A549 (cell line): ENCODE data around the gene ADAMTS16. TPM values are rescaled to one million over a fixed set of nuclear protein-coding genes. Genes with fewer than 3 reads are reported as not detected.

Experiments used
- ATAC-seq, 2 experiments: fragments of 200-7000 bp in 1 of 2; fragments of >200 bp in 1 of 2; cut with Nextera tagmentation in 1 of 2; cut with Tn5 transposase in 1 of 2; 3 replicates each; pipeline versions ENCODE4 v1.8.0 to v1.9.1; 2018 to 2020; ENCODE audit warnings: mild to moderate bottlenecking in 1 of 2, moderate library complexity in 1 of 2
- CTCF ChIA-PET: fragments of 300-600 bp; sonication (Branson Sonifier 250); formaldehyde crosslinking; extraction: SDS; loops from one replicate; lab custom pipeline; 2021; ENCODE audit warnings: antibody characterized with exemption, inconsistent platforms; lab: Yijun Ruan, JAX
- POLR2A ChIA-PET: fragments of 350-600 bp; formaldehyde crosslinking; extraction: SDS; loops from one replicate; lab custom pipeline; 2021; ENCODE audit warnings: antibody characterized with exemption, inconsistent platforms; lab: Yijun Ruan, JAX
- DNase-seq, 2 experiments: peaks; one replicate each; pipeline versions ENCODE4 v3.0.0 to v3.0.0-alpha.2; 2011 to 2016; ENCODE audit warnings: low read depth in 1 of 2, low spot score in 1 of 2
- FAIRE-seq: peaks from 2 replicates; lab custom pipeline; 2011; peaks lifted over from hg19 to GRCh38; lab: Jason Lieb, UNC
- H3K27ac ChIP-seq, 2 experiments: fragments of >200 bp; sonication (Bioruptor Twin); formaldehyde crosslinking; 3 replicates each; pipeline ENCODE4 v1.5.1; 2016 to 2017
- H3K4me1 ChIP-seq: fragments of >200 bp; sonication (Bioruptor Twin); formaldehyde crosslinking; 3 replicates; pipeline ENCODE4 v1.6.1; 2016
- H3K4me2 ChIP-seq: fragments of >200 bp; sonication (Bioruptor Twin); formaldehyde crosslinking; 3 replicates; pipeline ENCODE4 v1.6.1; 2016
- H3K4me3 ChIP-seq: fragments of >200 bp; sonication (Bioruptor Twin); formaldehyde crosslinking; 3 replicates; pipeline ENCODE4 v1.5.1; 2016
- H3K9me3 ChIP-seq: fragments of >200 bp; sonication (Bioruptor Twin); formaldehyde crosslinking; 3 replicates; pipeline ENCODE4 v1.6.1; 2016
- CBX8 ChIP-seq: fragments of 200-600 bp; sonication (generic); IDR thresholded peaks from 2 replicates; pipeline ENCODE4 v1.6.1; 2016
- CEBPB ChIP-seq, 2 experiments: fragments of >200 bp in 1 of 2; sonication (Bioruptor Twin) in 1 of 2; formaldehyde crosslinking in 1 of 2; IDR thresholded peaks; 2 replicates each; pipeline ENCODE4 v1.6.1; 2012 to 2016
- EHMT2 ChIP-seq: fragments of 200-600 bp; sonication (generic); IDR thresholded peaks from 2 replicates; pipeline ENCODE4 v1.6.1; 2016; ENCODE audit warnings: antibody characterized with exemption, low read depth, mild to moderate bottlenecking, moderate library complexity
- ESRRA ChIP-seq: fragments of 150-350 bp; IDR thresholded peaks from 2 replicates; pipeline ENCODE4 v1.6.1; 2014; ENCODE audit warnings: mild to moderate bottlenecking, low read length, borderline replicate concordance
- FOSB ChIP-seq: fragments of 250-450 bp; sonication (Bioruptor Pico); IDR thresholded peaks from 2 replicates; pipeline ENCODE4 v1.5.0; 2020; ENCODE audit warnings: mild to moderate bottlenecking, moderate library complexity
- FOXS1 ChIP-seq: fragments of 250-450 bp; sonication (Bioruptor Pico); IDR thresholded peaks from 2 replicates; pipeline ENCODE4 v1.5.0; 2020; ENCODE audit warnings: mild to moderate bottlenecking, moderate library complexity
- GATA3 ChIP-seq: IDR thresholded peaks from 2 replicates; pipeline ENCODE4 v1.6.1; 2012; ENCODE audit warnings: borderline replicate concordance
- HDAC2 ChIP-seq: fragments of 200-600 bp; sonication (generic); IDR thresholded peaks from 2 replicates; pipeline ENCODE4 v1.6.1; 2016
- HES2 ChIP-seq: fragments of >200 bp; sonication (Bioruptor Twin); formaldehyde crosslinking; IDR thresholded peaks from 2 replicates; pipeline ENCODE4 v1.6.1; 2016
- HMGXB4 ChIP-seq: fragments of 250-450 bp; sonication (Bioruptor Pico); IDR thresholded peaks from 2 replicates; pipeline ENCODE4 v1.5.0; 2021; ENCODE audit warnings: mild to moderate bottlenecking, moderate library complexity, borderline replicate concordance
- JUN ChIP-seq, 2 experiments: fragments of >200 bp; sonication (Bioruptor Twin); formaldehyde crosslinking; IDR thresholded peaks; 2 replicates in 1 of 2; 3 replicates in 1 of 2; pipeline ENCODE4 v1.6.1; 2016 to 2017
- JUNB ChIP-seq: fragments of >200 bp; sonication (Bioruptor Twin); formaldehyde crosslinking; IDR thresholded peaks from 2 replicates; pipeline ENCODE4 v1.6.1; 2016
- MAFK ChIP-seq: fragments of 450-650 bp; IDR thresholded peaks from 2 replicates; pipeline ENCODE4 v1.6.1; 2014; ENCODE audit not compliant: partially characterized antibody
- MAX ChIP-seq: IDR thresholded peaks from 2 replicates; pipeline ENCODE4 v1.6.1; 2012
- NR3C1 ChIP-seq: fragments of >200 bp; sonication (Bioruptor Twin); formaldehyde crosslinking; IDR thresholded peaks from 3 replicates; pipeline ENCODE4 v1.6.1; 2017
- PHF8 ChIP-seq: fragments of 200-600 bp; sonication (generic); IDR thresholded peaks from 2 replicates; pipeline ENCODE4 v1.6.1; 2016; ENCODE audit warnings: low read depth, mild to moderate bottlenecking, antibody characterized with exemption, moderate library complexity, borderline replicate concordance
- POLR2AphosphoS2 ChIP-seq: conservative IDR thresholded peaks from 2 replicates; pipeline ENCODE4 v1.6.1; 2012; ENCODE audit warnings: low read length, improper control_type of control experiment, inconsistent platforms
- RARB ChIP-seq: fragments of 250-450 bp; sonication (Bioruptor Pico); IDR thresholded peaks from 2 replicates; pipeline ENCODE4 v1.8.0; 2021; ENCODE audit warnings: mild to moderate bottlenecking, moderate library complexity
- RCOR1 ChIP-seq: fragments of 150-350 bp; IDR thresholded peaks from 2 replicates; pipeline ENCODE4 v1.6.1; 2014; ENCODE audit warnings: antibody characterized with exemption, low read length, low read depth
- RNF2 ChIP-seq: fragments of 200-600 bp; sonication (generic); IDR thresholded peaks from 2 replicates; pipeline ENCODE4 v1.6.1; 2016; ENCODE audit warnings: low read depth, mild to moderate bottlenecking, antibody characterized with exemption, moderate library complexity, borderline replicate concordance
- SMC3 ChIP-seq: fragments of >200 bp; sonication (Bioruptor Twin); formaldehyde crosslinking; IDR thresholded peaks from 3 replicates; pipeline ENCODE4 v1.6.1; 2018; ENCODE audit warnings: inconsistent platforms
- SREBF2 ChIP-seq: fragments of 450-650 bp; IDR thresholded peaks from 2 replicates; pipeline ENCODE4 v1.6.1; 2014; ENCODE audit warnings: mild to moderate bottlenecking, moderate library complexity
- TP53 ChIP-seq: fragments of 250-450 bp; sonication (Bioruptor Pico); IDR thresholded peaks from 2 replicates; pipeline ENCODE4 v1.5.0; 2021; ENCODE audit warnings: mild to moderate bottlenecking, moderate library complexity
- USF2 ChIP-seq: fragments of 450-650 bp; IDR thresholded peaks from 2 replicates; pipeline ENCODE4 v1.6.1; 2014; ENCODE audit warnings: antibody characterized with exemption
- ZFP36 ChIP-seq: fragments of 450-650 bp; IDR thresholded peaks from 2 replicates; pipeline ENCODE4 v1.6.1; 2014; ENCODE audit warnings: borderline replicate concordance; ENCODE audit not compliant: partially characterized antibody
- ZSCAN20 ChIP-seq: fragments of 250-450 bp; sonication (Bioruptor Pico); IDR thresholded peaks from 2 replicates; pipeline ENCODE4 v1.8.0; 2022; ENCODE audit warnings: mild to moderate bottlenecking, moderate library complexity
- WGBS: methylation state at CpG from one replicate; pipeline ENCODE4 v1.1.6; 2017; ENCODE audit errors: missing lambda C conversion rate; 5-methylcytosine and 5-hydroxymethylcytosine counted together
- polyA plus RNA-seq, 4 experiments: library from polyadenylated mRNA; depleted of rRNA in 3 of 4; stranded (reverse); fragments of >200 nt; fragmentation: RNase III in 1 of 4; extraction: RNeasy Plus Mini Kit Qiagen cat#74134 plus additional on column Dnase treatment in 1 of 4; gene quantifications; 2 replicates in 3 of 4; 3 replicates in 1 of 4; pipeline ENCODE4 v1.2.3, GENCODE V29; 2011 to 2017

ADAMTS16 gene
- polyA plus RNA-seq, 2 of the 4 experiments (the other 2 are of a cell fraction) = 0.71 to 1.0 TPM

GRCh38 chr5:5164163-5164562, 24.0 kb downstream of the ADAMTS16 start (continued):
- TF ChIP-seq RNF2 (no peak), ZSCAN20 (CRISPR knock-in tag) (no peak), SREBF2 (no peak)

GRCh38 chr5:5165541-5166002, 25.4 kb downstream of the ADAMTS16 start:
- CTCF ChIA-PET = interaction anchor here (0.9 to 1.5 kb wide), 4 partner anchors 9 to 230 kb away, joined by 3 read pairs; no protein-coding TSS in a partner anchor
- POLR2A ChIA-PET = no interaction called here
- TF ChIP-seq MAFK (peak; percentile 32), HMGXB4 (CRISPR knock-in tag) (no peak), RCOR1 (no peak), HES2 (no peak), USF2 (no peak), MAX (no peak), SREBF2 (no peak), EHMT2 (no peak), FOSB (CRISPR knock-in tag) (no peak), RARB (CRISPR knock-in tag) (no peak), NR3C1 (no peak), CEBPB (IDR thresholded peaks at IDR 0.05) (0 out of 4 replicates have a peak, but pooled peaks of 1 of the 2 experiments have one; percentile 5), JUNB (no peak), JUN (IDR thresholded peaks at IDR 0.05) (no peak), FOXS1 (CRISPR knock-in tag) (no peak)
- TF ChIP-seq, all 56 proteins: peak for 2
- H3K4me2 ChIP-seq = no peak overlapping the region
- no peak overlapping the region for H3K27ac ChIP-seq
- WGBS = 65% methylated on average over 9 of the region's 9 CpGs
- ATAC-seq (peak; percentile 33 to 41; a peak in 4 of 6 replicates), DNase-seq (no peak), FAIRE-seq (no peak)
- 0 out of 3 replicates have a peak, but pooled peaks cover 5% of the 10 kb centered on the region for H3K4me1 ChIP-seq
- H3K9me3 ChIP-seq = no peaks in the 10 kb centered on the region
- H3K4me3 ChIP-seq = no peak overlapping the region

- no peak for TF ChIP-seq JUN (IDR thresholded peaks at IDR 0.05)
- no peak for TF ChIP-seq ZFP36
- TF ChIP-seq POLR2AphosphoS2 = no peak
- Histone ChIP-seq H3K4me2 (no peak overlapping the region), H3K4me1 (0 out of 3 replicates have a peak, but pooled peaks cover 5% of the 10 kb centered on the region), H3K27ac (no peak overlapping the region), H3K4me3 (no peak overlapping the region), H3K9me3 (peaks cover 2% of the 10 kb centered on the region; the same call in 1 of the 3 replicates)
- POLR2A ChIA-PET = no interaction called here
- FAIRE-seq (no peak), ATAC-seq (no peak), DNase-seq (no peak)
- CTCF ChIA-PET = no interaction called here
- 53% methylated on average over 8 of the region's 8 CpGs for WGBS
Observed at GRCh38 chr5:5169466-5169865, 29.3 kb downstream of the ADAMTS16 start.

GRCh38 chr5:5178136-5178535, 38.0 kb downstream of the ADAMTS16 start:
- DNase-seq = peak; percentile 18
- H3K4me3 ChIP-seq = no peak overlapping the region
- POLR2A ChIA-PET = no interaction called here
- peaks cover 17% of the 10 kb centered on the region for H3K4me1 ChIP-seq
- TF ChIP-seq PHF8 = no peak
- no peak for TF ChIP-seq SMC3
- no peak for TF ChIP-seq HDAC2
- TF ChIP-seq EHMT2 = no peak
- no peak for TF ChIP-seq ESRRA
- TF ChIP-seq FOSB (CRISPR knock-in tag) = no peak
- no peak for TF ChIP-seq RCOR1
- no peak for TF ChIP-seq GATA3
- no peak for TF ChIP-seq TP53 (CRISPR knock-in tag)
- no peak for TF ChIP-seq SREBF2
- no peak for TF ChIP-seq CBX8
- peak in 1 of 2 experiments; percentile 90; a peak in 3 of 6 replicates for ATAC-seq
- peaks cover 2% of the 10 kb centered on the region; the same call in 1 of the 3 replicates for H3K9me3 ChIP-seq
- FAIRE-seq = peak; percentile 49
- peak overlapping the region in 1 of 2 experiments; percentile 58; a peak in 1 of 6 replicates for H3K27ac ChIP-seq
- H3K4me2 ChIP-seq = peak overlapping the region; percentile 59
- WGBS = 24% methylated on average over 4 of the region's 4 CpGs
- CTCF ChIA-PET = interaction anchor here (0.5 to 1.3 kb wide), 5 partner anchors 9 to 241 kb away, joined by 3 read pairs; no protein-coding TSS in a partner anchor
